T-helper 22 cell (primary cell): ENCODE measurements around the gene THAP4.
"Not testable (repeated sequence)": the region's sequence is repeated elsewhere in the genome, so short reads cannot be mapped to it uniquely, and the experiment has no call there.

Experiments
- DNase-seq: peaks from one replicate; pipeline ENCODE4 v3.0.0-alpha.2; 2020; ENCODE audit warnings: low read depth

Gene THAP4

DNA sequence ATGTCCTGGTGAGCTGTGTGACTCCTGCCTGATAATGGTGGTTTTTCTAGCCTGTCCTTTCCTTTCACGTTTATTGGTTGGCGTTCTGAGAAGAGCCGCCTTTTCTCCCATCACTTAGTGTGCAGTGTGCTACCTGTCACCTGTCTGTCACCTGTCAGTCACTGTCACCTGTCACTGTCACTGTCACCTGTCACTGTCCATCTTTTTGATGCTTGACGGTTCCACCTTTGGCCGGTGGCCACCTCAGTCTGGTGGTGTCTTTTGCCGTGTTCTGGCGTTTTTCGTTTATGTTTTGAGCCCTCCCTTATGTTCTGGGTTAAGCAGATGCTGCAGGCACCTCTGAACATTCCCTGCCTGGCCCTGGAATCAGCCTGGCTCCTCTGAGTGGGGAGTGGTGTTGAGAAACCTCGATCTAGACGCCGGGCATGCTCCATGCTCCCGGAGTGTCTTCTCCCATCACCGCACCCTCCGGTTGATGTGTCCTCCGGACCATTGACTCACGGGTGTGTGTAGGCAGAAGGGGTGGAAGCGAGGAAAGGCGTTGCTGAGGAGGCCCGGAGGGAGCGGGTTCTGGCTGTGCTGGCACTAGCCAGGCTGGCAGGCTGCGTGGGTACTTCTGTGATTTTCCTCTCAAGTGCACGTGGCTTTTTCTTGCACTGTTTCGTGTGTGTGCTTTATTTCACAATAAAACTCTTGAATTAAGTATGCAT is 28.9 kb upstream of the THAP4 start:
- no peak for DNase-seq

DNA sequence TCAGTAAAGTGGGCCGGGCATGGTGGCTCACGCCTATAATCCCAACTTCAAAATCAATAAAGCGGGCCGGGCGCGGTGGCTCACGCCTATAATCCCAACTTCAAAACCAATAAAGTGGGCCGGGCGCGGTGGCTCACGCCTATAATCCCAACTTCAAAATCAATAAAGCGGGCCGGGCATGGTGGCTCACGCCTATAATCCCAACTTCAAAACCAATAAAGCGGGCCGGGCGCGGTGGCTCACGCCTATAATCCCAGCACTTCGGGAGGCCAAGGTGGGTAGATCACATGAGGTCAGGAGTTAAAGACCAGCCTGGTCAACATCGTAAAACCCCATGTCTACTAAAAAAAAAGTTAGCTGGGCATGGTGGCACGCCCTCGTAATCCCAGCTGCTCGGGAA is 25.8 kb upstream of the THAP4 start:
- DNase-seq: not testable (repeated sequence)

DNA sequence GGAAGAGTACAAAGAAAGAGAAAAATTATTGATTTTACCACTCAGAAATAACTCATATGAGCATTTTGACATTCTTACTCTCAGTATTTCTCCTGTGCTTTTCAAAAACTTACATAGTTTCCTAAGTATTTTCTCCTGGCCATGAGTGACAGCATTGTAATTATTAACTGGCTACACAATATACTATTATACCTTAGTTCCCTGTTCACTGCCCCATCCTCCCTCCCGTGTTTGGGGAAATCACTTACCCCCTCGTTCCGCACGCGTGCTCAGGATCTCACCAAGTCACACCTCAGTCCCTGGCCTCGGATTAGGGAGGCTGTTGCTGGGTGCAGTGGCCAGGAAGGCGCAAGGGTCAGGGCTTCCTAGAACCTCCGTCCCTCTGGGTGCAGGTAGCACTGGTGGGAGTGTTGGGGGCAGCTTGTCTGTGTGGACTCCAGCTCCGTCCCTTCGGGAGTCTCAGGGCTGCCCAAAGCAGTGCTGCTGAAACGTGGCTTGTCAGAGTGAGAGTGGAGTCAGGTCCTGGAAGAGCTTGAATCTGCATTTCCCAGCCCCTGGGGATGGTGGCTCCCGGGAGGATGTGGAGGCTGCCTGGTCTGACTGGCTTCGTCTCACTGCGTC is 23.7 kb upstream of the THAP4 start:
- DNase-seq: no peak

DNA sequence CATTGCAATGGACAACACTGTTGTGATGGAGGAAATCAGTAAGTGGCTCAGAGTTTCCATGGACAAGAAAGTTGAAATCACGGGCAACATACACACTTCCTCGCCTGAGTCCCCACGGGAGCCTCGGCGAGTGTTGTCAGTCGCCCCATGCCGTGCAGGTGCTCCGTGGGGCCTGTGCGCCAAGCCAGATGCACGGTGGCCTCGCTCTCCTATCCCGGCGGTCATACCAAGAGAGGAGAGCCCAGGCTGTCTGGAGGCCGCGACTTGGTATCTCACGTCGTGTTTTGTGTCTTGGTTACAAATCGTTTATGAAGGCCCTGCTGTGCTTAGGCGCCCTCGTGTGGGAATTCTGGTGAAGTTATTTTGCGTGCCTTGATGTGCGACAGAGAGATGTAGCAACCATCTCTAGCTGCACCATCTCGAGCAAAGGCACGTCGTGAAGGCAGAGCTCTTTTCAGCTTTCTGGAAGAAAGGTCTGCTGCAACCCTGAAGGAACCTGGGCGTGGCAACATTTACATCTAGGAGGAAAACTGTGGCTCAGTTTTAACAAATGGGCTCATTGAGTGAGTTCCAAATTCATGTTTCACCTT is 22.3 kb upstream of the THAP4 start:
- DNase-seq: no peak

DNA sequence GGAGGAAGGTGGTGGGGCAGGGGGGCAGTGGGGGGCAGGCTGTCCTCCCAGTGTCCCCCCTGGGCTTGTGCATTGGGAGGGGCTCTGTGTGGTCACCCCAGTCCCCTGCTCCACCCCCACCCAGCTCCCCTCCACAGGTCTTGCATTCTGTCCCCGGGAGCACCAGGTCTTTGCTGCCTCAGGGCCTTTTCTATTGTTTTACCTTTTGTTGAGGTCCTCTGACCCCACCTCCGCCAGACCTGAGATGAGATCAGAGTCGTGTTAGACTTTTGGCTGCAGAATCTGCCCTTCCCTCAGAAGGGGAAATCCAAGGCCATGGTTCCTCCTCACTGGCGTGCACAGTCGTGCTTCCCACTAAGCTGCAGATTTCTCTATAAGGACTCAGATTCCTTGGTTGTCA is 21.3 kb upstream of the THAP4 start:
- DNase-seq: no peak

DNA sequence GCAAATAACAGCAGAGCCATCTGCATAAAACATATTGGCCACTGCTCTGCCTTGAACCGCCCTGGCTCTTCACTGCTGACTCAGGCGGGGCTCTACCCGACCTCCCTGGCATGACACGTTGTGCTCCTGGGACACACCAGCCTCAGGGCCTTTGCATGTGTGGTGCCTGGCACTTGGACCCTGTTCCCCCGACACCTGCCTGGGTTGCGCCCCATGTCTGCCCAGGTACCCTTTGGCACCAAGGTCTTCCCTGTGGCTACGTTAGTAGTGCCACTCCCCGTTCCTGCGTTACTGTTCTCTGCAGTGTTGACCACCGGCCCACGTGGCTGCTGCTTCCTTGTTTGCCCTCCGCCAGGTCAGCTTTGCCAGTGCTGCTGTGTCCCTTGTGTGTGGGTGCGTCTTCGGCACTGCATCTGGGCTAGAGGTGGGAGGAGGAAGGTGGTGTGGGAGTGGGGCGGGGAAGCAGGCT is 20.9 kb upstream of the THAP4 start:
- no peak for DNase-seq

DNA sequence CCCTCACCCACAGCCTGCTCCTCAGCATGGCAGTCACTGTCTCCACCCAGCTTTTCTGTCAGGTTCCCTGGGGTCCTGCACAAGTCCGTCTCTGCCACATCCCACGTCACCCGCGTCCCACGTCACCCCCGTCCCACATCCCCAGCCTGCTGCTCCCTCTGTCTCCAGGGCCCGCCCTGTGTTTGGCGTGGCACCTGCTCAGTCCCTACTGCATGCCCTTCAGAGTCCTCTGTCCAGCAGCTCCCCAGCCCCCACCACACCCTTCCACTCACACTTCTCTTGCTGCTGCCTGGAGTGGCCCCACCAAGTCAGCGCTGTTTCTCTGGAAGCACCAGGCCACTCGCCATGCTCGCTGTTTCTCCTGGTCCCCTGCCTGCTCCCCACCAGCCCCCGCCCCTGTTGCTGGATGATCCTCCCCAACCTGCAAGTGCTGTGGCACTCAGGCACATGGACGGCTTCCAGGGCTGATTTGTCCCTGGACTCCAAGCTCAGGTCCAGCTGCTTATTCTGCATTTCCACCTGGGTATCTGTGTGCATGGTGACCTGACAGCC is 19.3 kb upstream of the THAP4 start:
- no peak for DNase-seq

DNA sequence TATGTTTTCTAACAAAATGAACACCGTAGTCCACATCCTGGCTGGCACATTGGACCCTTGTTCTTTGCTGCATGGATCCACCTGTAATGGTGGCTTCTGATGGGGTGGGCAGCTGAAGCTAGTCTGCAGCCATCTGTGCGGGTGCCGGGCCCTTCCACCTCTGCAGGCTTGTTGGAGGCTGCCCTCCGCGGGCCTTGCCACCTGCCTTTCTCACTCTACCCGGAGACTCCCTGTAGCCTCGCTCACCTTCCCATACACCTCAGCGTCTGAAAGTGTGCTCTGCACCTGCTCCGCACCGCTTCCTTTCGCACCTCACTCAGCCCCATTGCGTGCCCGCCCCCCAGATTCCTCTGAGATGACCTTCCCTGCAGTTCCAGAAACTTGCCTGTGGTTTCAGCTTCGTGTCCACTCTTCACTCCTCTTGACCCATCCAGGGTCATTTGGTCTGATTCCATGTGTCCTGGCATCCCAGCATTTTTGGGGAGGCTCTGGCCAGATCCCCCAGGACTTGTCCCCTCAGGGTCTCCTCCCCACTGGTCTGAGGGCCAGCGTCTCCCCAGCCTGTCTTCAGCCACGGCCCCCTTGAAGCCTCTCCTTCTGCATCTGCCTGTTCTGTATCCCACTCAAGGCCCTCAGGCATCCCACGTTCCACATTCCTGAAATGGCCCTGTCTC is 18.7 kb upstream of the THAP4 start:
- DNase-seq: no peak

DNA sequence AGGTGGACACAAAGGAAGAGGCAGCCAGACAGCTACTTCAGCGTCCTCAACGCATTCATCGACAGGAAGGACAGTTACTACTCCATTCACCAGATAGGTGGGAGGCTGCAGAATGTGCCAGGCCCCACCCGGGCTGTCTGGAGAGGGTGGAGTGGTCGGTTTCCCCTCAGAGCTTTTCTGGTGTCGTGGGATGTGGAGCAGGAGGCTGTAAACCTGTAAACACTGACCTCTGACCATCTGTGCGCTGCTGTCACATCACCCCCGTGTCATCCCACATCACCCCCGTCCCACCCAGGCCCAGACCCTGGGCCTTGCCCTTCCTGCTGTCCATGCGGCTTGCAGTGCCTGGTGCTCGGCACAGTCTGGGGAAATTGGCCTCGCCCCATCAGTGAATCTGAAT is 17.6 kb upstream of the THAP4 start:
- DNase-seq: no peak

DNA sequence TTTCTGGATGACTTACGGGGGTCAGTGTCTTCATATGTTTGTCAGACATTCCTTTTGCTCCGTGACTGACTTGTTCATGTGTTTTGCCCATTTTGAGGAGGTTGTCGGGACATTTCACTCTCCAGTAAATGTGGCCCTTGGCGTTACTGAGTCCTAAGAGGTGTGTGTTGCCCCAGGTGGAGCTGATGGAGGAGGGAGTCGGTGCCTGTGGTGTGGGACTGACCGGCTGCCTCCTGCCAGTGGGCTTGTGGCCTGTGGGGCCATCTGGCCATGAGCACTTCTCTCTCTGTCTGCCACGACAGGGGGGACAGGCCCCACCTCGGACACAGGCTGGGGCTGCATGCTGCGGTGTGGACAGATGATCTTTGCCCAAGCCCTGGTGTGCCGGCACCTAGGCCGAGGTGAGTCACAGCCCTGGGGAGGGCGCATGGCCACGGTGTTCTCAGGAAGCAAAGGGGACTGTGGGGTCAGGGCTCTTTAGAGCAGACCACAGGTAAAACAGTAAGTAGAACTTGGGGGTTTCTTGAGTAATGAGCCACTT is 16.3 kb upstream of the THAP4 start:
- no peak for DNase-seq

DNA sequence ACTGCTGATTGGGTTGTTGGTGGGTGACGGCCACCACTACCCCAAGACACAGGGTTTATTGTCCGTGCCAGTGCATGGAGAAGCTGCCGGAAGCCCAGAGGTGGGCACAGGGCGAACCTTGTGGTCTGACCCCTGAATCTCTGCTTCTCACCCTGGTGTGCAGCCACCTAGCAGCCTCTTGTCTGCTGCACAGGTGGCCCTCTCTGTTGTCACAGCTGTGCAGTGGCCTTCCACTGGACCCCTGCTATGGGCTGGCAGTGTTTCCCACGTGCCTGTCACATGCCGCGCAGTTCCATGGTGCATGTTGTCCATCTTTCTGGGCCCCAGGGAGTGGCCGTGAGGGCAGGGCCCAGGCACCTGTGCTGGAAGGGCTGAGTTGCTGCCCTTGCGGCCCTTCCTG is 15.8 kb upstream of the THAP4 start:
- DNase-seq: no peak

DNA sequence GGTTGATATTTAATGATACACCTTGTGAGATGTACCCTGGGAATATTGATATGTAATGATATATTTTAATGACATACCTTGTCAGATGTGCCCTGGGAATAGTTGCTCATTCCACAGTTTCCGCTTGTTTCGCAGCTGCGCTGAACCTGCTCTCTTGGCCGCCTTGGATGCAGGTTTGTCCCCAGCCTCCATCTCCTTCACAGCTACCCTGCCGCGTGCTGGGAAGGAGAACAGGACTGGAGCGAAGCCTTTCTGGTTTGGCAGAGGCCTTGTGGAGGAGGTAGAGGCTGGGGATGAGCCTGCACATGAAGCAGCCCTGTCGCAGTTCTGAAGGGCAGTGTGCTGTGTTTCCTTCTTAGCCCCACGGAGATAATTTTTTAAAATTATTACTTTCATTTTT is 15.2 kb upstream of the THAP4 start:
- DNase-seq: no peak

DNA sequence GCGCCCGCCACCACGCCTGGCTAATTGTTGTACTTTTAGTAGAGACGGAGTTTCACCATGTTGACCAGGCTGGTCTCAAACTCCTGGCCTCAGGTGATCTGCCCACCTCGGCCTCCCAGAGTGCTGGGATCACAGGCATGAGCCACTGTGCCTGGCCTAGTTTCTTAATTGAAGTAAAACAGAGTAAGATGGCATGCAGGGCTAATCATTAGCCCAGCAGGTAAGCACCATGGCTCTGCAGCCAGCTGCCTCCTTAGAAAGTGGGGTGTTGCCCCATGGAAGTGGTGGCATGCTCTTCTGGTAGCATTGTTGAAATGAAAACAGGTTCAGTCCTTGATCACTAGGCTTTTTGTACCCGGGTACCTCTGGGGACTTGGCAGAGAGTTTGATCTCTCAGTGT is 13.0 kb upstream of the THAP4 start:
- DNase-seq: no peak

DNA sequence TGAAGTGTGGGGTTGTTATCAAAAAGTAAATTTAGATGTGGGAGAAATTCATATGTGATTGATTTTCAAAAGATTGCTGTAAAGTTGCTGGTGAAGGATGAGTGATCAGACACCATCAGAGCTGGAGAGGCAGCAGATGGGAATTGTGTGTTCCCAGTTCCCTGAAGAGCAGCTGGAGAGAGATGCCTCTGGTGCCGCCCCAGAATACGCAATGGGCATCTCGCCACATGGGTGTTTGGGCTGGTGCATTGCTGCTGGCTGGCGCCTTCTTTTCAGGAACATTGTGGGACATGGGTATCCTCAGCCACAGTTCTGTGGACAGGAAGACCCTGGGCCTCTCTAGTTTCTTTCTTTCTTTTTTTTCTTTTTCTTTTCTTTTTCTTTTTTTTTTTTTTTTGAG is 12.4 kb upstream of the THAP4 start:
- no peak for DNase-seq

DNA sequence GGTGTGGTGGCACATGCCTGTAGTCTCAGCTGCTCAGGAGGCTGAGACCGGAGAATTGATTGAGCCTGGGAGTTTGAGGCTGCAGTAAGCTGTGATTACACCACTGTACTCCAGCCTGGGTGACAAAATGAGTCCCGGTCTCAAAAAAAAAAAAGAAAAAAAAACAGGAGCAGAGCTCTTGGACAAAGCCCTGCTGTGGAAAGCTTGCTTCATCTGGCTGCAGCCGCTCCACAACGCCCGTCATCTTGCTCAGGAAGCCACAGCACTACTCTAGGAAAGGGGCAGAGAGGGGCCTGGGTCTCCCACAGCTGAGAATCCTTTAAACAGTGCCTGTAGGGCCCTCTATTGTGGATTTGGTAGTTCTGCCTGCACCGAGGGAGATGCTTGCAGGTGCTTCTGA is 11.5 kb upstream of the THAP4 start:
- DNase-seq: no peak

DNA sequence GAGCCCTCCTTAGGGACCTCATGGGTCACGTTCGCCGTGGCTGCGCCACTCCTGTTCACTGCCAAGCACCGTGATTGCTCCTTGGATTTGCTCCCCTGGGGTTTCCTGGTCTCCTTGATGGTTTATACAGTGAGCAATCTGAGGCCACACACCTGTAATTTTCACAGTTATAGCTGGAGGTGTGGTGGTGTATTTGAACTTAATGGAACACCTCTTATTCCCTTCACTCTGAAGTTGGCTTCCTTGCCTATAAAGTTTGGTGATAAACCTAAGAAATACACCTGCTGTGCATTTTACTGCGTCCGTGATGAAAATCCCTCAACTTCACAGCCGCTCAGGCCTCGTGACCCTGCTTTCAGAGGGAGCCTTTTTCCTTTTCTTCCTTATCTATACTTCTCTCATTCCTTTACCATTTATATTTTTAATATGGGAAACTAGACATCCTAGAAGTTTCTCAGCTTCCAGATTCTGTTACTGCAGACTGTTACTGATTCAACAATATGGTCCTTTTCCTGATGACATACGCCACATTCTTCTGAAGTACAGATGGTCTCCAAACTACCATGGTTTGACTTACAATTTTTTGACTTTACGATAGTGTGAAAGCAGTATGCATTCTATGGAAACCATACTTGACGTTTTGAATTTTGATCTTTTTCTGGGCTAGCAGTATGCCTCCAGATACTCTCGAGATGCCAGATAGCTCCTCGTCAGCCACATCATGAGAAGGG is 9.1 kb upstream of the THAP4 start:
- no peak for DNase-seq

DNA sequence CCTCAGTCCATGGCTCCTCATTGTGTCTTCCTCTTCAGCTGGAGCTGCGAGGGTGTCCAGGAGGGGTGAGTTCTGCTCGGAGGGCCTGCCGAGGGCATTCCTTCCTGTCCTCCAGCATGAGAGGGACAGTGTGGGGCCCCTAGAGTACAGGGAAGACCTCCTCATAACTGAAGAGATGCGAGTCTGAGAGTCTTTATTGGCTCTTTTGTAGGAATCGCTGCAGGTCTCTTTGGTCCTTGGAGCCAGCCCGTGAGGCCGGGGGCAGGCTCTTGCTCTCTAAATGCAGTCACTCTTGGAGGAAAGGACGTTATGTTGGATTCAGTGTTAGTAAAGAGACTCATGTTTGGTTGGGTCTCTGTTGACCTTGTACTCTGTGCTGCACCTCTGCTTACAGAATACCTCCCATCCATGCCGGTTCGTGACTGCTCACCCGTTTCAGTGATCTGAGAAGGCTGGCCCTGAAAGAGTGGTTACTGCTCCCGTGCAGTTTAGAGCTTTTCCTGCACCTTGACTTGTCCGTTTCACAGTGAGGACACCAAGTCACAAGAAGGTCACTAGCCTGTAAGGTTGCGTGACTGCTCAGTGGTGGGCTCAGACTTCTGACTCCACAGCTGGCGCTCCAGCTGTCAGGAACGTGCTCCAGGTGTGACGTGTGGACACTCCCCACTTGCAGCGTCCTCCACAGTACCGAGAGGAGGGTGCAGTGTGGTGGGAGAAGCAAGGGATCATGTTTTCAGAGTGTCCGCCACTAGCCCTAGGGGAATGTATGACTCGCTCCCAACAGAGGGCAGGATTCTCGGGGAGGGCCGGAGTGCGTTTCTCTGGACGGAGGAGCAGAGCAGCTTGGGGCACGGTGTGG is 8.3 kb upstream of the THAP4 start:
- DNase-seq: no peak

DNA sequence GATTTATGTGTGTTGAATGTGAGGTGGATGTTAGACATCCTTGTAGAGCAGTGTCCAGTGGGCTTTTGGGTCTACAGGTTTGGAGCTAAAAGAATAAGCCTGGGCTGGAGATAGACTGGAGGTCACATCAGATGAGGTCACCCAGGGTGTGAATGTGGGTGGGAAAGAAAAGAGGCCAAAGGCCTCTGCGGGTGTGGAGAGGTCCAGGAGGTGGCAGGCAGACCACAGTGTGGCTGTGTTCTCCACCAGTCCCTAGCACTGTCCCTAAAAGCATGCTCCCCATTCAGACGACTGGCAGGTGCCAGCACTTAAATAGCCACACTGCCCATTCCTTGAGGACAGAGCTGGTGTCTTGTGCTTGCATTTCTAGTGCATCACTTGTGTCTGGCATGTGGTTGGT is 4.7 kb upstream of the THAP4 start:
- DNase-seq: no peak

DNA sequence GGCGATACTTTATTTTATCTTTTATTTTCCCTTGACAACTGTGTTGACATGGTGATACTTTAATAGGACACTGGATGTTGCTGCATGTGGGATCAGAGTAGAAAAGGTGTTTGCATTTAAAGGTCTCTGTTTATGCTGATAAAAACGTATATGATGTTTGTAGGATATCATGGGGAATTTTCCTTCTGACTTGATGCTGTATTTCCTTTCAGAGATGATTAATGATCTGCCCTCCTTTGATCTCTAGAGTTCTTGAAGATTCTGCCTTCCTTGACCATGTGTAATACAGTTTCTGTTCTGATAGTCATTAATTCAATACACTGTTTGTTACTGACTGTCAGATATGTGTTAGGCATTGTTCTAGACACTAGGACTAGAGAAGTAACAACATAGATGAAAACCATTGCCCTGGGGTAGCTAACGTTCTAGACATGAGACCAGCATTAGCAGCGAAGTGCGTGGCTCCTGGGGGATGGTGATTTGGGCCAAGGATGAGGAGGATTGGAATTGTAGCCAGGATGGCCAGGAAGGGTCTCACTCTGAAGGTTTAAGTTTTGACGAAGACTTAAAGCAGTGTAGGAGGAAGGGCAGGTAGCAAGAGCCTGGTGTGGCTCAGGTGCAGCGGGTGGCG is 3.3 kb upstream of the THAP4 start:
- no peak for DNase-seq

DNA sequence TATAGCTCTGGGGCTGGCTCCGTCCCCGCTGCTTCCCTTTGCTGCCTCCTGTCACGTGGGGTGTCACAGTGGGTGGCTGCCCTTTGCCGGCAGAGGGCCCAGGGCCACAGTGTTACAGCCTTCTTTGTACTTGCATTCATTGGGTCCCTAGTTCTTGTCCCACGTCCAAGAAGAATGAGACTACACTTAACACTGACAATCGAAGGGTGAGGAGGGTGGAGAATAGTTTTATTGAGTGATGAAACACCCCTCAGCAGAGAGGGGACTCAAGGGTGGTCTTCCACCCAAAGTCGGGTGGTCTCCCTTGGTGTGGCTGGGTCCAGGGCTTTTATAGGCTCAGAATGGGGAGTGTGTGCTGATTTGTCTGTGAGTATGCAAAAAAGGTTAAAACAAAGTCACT is 2.4 kb upstream of the THAP4 start:
- DNase-seq: no peak
